Stimulated activated CD4-positive, alpha-beta T cell treated with anti-CD3 and anti-CD28 coated beads, Interleukin-4, amount 100 ng/mL, for 1 hour (primary cell): ENCODE results near the gene ZYX.

Experiments
- DNase-seq: peaks from one replicate; pipeline ENCODE4 v3.0.0-alpha.2; 2020

ZYX gene, protein sequence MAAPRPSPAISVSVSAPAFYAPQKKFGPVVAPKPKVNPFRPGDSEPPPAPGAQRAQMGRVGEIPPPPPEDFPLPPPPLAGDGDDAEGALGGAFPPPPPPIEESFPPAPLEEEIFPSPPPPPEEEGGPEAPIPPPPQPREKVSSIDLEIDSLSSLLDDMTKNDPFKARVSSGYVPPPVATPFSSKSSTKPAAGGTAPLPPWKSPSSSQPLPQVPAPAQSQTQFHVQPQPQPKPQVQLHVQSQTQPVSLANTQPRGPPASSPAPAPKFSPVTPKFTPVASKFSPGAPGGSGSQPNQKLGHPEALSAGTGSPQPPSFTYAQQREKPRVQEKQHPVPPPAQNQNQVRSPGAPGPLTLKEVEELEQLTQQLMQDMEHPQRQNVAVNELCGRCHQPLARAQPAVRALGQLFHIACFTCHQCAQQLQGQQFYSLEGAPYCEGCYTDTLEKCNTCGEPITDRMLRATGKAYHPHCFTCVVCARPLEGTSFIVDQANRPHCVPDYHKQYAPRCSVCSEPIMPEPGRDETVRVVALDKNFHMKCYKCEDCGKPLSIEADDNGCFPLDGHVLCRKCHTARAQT

DNA sequence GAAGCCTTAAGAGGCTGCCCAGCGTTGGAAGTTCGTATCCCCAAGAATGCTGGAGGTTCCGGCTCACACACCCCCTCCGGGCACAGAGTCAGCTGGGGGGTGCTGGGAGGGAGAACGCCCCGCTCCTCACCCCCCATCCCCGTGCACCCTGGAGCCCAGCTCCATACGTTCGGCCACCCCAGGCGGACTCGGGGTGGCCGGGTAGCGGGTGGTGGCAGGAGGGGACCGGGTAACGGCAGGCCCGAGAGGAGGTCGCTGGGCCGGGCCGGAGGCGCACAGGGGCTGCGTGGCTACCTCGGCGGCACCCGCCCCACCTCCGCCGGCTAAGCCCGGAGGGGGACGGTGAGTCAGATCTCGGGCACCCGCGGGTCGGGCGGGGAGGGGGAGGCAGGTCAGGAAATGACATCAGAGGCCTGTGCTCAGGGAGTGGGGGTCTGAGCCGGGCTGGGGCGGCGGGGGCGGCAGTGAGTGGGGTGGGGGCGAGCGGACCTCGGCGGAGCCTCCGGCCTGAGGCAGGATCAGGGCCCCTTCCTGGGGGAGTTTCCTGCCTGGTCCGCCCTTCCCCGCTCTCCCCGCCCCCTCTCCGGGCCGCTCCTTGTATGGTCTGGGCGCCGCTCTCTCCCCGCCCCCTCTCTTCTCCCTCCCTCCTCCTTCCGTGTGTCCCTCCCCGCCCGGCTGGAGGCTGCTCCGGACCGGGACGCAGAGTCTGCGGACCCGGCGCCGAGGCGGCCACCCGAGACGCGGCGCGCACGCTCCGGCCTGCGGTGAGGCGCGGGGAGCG lies at the start of gene ZYX:
ZYX (plus strand) TSS at position 700 of the 781 bp plus-strand sequence. CDS start 227 bp downstream, outside the sequence.
- DNase-seq = peak; percentile 86

DNA sequence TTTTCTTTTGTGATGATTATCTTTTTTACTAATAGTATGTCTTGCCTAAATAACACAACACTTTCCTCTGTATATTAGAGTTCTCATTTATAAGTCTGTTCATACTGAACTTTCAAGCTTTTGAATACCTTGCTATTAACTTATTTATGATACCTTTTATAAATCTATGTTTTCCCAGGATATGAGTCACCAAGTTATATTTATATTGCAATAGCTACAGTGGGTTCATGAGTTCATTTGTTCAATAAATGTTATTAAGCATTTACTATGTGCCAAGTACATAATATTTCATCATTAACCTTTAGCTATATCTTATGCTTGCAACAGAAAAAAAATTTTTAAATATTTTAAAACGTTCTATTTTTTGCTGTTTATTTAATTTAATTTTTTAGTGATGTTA lies 46.9 kb upstream of the ZYX start:
- no peak for DNase-seq

DNA sequence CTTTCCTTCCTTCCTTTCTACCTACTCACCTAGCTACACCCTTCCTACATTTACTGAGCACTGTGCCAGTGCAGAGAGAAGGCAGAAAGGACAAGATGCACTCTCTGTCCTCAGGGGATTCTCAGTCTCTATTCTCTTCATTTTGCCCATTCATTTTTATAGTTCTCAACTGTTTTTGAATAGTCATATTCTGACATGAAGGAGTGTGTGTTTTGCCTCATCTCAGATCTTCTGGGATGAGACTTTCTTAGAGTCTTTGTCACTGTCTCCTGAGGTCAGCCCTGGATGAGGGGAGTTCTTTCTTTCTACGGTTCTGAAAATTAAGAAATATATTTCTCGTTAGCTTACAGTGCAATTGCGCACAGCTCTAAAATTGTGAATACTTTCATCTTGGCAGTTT lies 43.9 kb upstream of the ZYX start:
- no peak for DNase-seq

DNA sequence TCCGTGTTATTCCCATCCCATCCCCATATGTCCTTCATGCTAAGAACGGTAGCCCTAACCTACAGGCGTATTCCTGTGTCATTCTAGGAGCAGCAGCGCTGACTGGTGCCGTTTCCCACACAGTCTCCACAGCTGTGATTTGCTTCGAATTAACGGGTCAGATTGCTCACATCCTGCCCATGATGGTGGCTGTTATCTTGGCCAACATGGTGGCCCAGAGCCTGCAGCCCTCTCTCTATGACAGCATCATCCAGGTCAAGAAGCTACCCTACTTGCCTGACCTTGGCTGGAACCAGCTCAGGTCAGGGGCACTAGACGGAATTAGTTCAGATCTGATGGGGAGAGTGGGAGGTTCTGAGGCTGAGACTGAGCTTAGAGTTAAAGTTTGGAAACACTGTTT lies 39.3 kb upstream of the ZYX start:
- DNase-seq = no peak

DNA sequence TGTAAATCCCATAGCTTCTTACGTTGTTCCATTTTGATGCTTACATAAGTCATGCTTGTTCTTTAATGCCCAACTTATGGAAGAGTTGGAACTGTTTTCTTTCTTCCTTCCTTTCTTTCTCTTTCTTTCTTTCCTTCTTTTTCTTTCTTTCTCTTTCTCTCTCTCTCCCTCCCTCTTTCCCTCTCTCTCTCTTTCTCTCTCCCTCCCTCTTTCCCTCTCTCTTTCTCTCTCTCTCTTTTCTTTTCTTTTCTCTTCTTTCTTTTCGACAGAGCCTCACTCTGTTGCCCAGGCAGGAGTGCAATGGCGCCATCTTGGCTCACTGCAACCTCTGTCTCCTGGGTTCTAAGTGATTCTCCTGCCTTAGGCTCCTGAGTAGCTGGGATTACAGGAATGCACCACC lies 37.5 kb upstream of the ZYX start:
- DNase-seq = no peak

- peak; percentile 66 for DNase-seq
These were observed 35.7 kb upstream of the ZYX start for GRCh38 chr7:143345428-143345900.

- no peak for DNase-seq
These were observed 35.1 kb upstream of the ZYX start for GRCh38 chr7:143346018-143346417.

GRCh38 chr7:143347950-143348349 lies 33.2 kb upstream of the ZYX start:
- DNase-seq = no peak

DNA sequence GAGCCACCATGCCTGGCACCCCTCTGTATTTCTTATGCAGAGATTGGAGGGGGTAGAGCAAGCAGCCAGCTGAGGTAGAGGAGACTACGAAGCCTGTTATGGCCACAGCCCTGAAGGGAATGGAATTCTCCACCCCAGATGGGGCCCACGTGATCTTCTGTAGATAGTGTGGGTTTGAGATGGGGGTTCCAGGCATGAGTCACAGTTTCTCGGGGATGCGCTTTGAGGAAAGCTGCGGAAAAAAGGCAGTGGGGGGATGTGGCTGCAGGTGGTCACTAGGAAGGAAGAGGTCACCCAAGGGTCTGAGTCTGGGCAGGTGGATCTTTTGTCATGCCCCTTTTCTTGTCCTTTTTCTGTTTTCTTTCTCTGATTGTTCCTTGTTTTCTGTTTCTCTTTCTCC lies 30.1 kb upstream of the ZYX start:
- DNase-seq = no peak

GRCh38 chr7:143351574-143351973 lies 29.6 kb upstream of the ZYX start:
- no peak for DNase-seq

DNA sequence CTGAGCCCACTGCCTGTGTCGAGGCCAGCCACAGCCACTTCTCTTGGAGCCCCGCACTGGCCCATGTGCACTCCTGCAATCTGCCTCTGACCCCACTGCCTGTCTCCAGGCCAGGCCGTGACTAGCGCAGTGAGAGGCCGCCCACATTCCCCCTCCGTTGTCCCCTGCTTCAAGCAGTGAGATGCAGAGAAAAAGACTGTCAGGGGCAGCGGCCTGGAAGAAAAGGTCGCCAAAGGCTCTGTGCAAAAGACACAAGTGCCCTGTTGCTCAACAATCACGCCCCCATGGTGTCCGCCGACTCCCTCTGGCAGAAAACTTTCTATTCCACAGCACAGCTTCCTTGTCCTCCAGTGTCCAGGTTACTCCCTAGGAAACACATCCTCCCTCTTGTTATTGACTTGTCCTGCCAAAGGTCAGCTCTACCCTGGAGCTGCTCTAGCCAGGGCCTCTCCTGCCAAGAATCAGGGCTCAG lies 28.6 kb upstream of the ZYX start:
- DNase-seq = no peak

DNA sequence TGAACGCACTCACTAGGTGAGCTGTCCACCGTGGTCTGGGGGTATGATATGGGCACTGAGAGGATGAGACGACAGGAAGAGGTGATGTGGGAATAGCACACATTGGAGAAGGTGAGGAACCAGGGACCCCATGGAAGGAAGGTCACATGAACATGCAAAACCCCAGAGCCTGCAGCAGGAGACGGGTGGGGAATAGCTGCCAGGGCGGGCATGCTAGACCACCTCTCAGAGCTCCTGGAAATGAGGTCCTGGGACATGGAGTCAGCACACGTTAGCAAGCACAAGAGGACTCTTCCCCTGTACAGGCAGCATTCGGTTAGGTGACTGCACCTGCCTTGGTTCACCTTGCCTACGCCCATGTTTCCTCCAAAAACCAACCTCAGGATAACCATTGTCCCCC lies 26.8 kb upstream of the ZYX start:
- no peak for DNase-seq

- no peak for DNase-seq
These were observed 26.2 kb upstream of the ZYX start for GRCh38 chr7:143354965-143355364.

- DNase-seq = no peak
These were observed 25.4 kb upstream of the ZYX start for GRCh38 chr7:143355450-143356385.

GRCh38 chr7:143356414-143357050 lies 24.6 kb upstream of the ZYX start:
- DNase-seq = no peak

DNA sequence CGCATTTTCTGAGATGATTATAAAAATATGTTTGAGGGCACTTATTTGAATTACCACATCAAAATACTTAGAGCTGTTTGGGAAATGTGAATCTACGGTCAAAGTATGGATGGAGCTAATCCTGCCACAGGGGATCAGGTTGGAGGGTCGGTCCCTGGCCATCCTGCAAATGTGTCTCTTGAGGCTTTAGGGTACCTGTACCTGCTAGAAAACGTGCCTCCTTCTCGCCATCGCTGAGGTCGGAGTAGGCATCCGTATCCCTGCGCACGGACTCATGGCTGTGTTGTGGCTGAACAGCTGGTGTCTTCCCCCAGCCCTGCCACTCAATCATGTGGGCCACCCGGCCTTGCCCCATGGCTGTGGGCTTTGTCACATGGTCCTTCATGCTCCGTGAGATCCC lies 22.5 kb upstream of the ZYX start:
- no peak for DNase-seq

- DNase-seq = no peak
These were observed 21.3 kb upstream of the ZYX start for GRCh38 chr7:143359771-143360353.

GRCh38 chr7:143360788-143361551 lies 20.2 kb upstream of the ZYX start:
- no peak for DNase-seq

- DNase-seq = no peak
These were observed 19.5 kb upstream of the ZYX start for GRCh38 chr7:143361552-143362130.
